ENCODE measurements around the gene BCL2L1. TPM values are rescaled to one million over a fixed set of nuclear protein-coding genes. Genes with fewer than 3 reads are reported as not detected.
A peak's percentile ranks its signal among the peaks of the same experiment; 100 is the strongest.

The BCL2L1 gene
- total RNA-seq, 1 experiment from 2014 or later, result 469 TPM

- DNase-seq, result peak; percentile 90 to 93
- Histone ChIP-seq H3K36me3 (ENCODE audit: control insufficient read depth, insufficient read depth, low read length) (peaks cover 25% of the 10 kb centered on the region), H3K27me3 (replicated peaks; ENCODE audit: control insufficient read depth, insufficient read depth, low read length) (no peaks in the 10 kb centered on the region), H3K4me3 (ENCODE audit: low read depth, low read length) (no peak overlapping the region), H3K9me3 (no peaks in the 10 kb centered on the region), H3K4me1 (peaks cover 92% of the 10 kb centered on the region)
- POLR2A ChIA-PET, result interaction anchor here (0.6 to 3.4 kb wide), 8 partner anchors 11 to 102 kb away, joined by 3 to 178 read pairs (median 4); partner anchors contain the start of genes BCL2L1 and ID1
- no peak for TF ChIP-seq CTCF (IDR thresholded peaks at IDR 0.05; ENCODE audit: insufficient read depth in 1 of 2, low read depth in 1 of 2, low read length in 1 of 2, severe bottlenecking in 1 of 2, unreplicated experiment in 1 of 2)
- no TSS peak for BruUV-seq (replicated peaks)
- Mint-ChIP-seq H3K27ac (ENCODE audit: unreplicated experiment) (peak overlapping the region; percentile 98), H3K36me3 (ENCODE audit: insufficient read depth, unreplicated experiment) (peaks cover 100% of the 10 kb centered on the region), H3K27me3 (ENCODE audit: insufficient read depth, unreplicated experiment) (no peaks in the 10 kb centered on the region), H3K4me3 (ENCODE audit: unreplicated experiment) (peak overlapping the region; percentile 51), H3K9me3 (ENCODE audit: unreplicated experiment) (no peaks in the 10 kb centered on the region), H3K4me1 (ENCODE audit: low read depth, unreplicated experiment) (peaks cover 71% of the 10 kb centered on the region)
- intact Hi-C loops (cut with micrococcal nuclease; ENCODE audit: unreplicated experiment), result no loop called here
- CTCF ChIA-PET, result interaction anchor here (0.5 to 4.3 kb wide), 12 partner anchors 11 to 192 kb away, joined by 3 to 72 read pairs (median 4); partner anchors contain the start of genes BCL2L1 and HM13
Observed at GRCh38 chr20:31706607-31707257, 15.9 kb downstream of the BCL2L1 start.

GRCh38 chr20:31705598-31706597, 16.8 kb downstream of the BCL2L1 start:
- no peaks in the 10 kb centered on the region for H3K27me3 ChIP-seq (replicated peaks; ENCODE audit: control insufficient read depth, insufficient read depth, low read length)
- H3K27me3 Mint-ChIP-seq (ENCODE audit: insufficient read depth, unreplicated experiment), result no peaks in the 10 kb centered on the region
- CTCF ChIA-PET, result interaction anchor here (0.5 to 4.3 kb wide), 9 partner anchors 10 to 191 kb away, joined by 4 to 72 read pairs (median 4); partner anchors contain the start of genes BCL2L1 and HM13
- TF ChIP-seq CTCF (IDR thresholded peaks at IDR 0.05; ENCODE audit: insufficient read depth in 1 of 2, low read depth in 1 of 2, low read length in 1 of 2, severe bottlenecking in 1 of 2, unreplicated experiment in 1 of 2), result no peak
- H3K4me1 ChIP-seq, result peaks cover 91% of the 10 kb centered on the region
- peak overlapping the region; percentile 98 for H3K27ac Mint-ChIP-seq (ENCODE audit: unreplicated experiment)
- TSS peak; percentile 42 for BruUV-seq (replicated peaks)
- POLR2A ChIA-PET, result interaction anchor here (0.6 to 3.4 kb wide), 11 partner anchors 10 to 101 kb away, joined by 3 to 178 read pairs (median 4); partner anchors contain the start of genes BCL2L1 and ID1
- H3K9me3 Mint-ChIP-seq (ENCODE audit: unreplicated experiment), result no peaks in the 10 kb centered on the region
- no peaks in the 10 kb centered on the region for H3K9me3 ChIP-seq
- H3K4me3 ChIP-seq (ENCODE audit: low read depth, low read length), result no peak overlapping the region
- H3K36me3 Mint-ChIP-seq (ENCODE audit: insufficient read depth, unreplicated experiment), result peaks cover 100% of the 10 kb centered on the region
- peak in 1 of 2 experiments; percentile 66 for DNase-seq
- intact Hi-C loops (cut with micrococcal nuclease; ENCODE audit: unreplicated experiment), result no loop called here
- H3K4me3 Mint-ChIP-seq (ENCODE audit: unreplicated experiment), result peak overlapping the region; percentile 51
- H3K4me1 Mint-ChIP-seq (ENCODE audit: low read depth, unreplicated experiment), result peaks cover 71% of the 10 kb centered on the region
- H3K36me3 ChIP-seq (ENCODE audit: control insufficient read depth, insufficient read depth, low read length), result peaks cover 21% of the 10 kb centered on the region

- Histone ChIP-seq H3K4me3 (ENCODE audit: low read depth, low read length) (no peak overlapping the region), H3K4me1 (peaks cover 90% of the 10 kb centered on the region), H3K36me3 (ENCODE audit: control insufficient read depth, insufficient read depth, low read length) (peaks cover 17% of the 10 kb centered on the region), H3K9me3 (no peaks in the 10 kb centered on the region), H3K27me3 (replicated peaks; ENCODE audit: control insufficient read depth, insufficient read depth, low read length) (no peaks in the 10 kb centered on the region)
- intact Hi-C loops (cut with micrococcal nuclease; ENCODE audit: unreplicated experiment), result no loop called here
- no peaks in the 10 kb centered on the region for H3K9me3 Mint-ChIP-seq (ENCODE audit: unreplicated experiment)
- CTCF ChIA-PET, result interaction anchor here (0.6 to 4.3 kb wide), 13 partner anchors 8 to 202 kb away, joined by 3 to 72 read pairs (median 8); partner anchors contain the start of gene BCL2L1
- no peaks in the 10 kb centered on the region for H3K27me3 Mint-ChIP-seq (ENCODE audit: insufficient read depth, unreplicated experiment)
- peaks cover 73% of the 10 kb centered on the region for H3K4me1 Mint-ChIP-seq (ENCODE audit: low read depth, unreplicated experiment)
- DNase-seq, result no peak
- BruUV-seq (replicated peaks), result TSS peak; percentile 97
- POLR2A ChIA-PET, result interaction anchor here (0.7 to 3.4 kb wide), 14 partner anchors 8 to 132 kb away, joined by 3 to 178 read pairs (median 13); partner anchors contain the start of genes BCL2L1 and ID1
- peak overlapping the region; percentile 48 for H3K4me3 Mint-ChIP-seq (ENCODE audit: unreplicated experiment)
- peaks cover 100% of the 10 kb centered on the region for H3K36me3 Mint-ChIP-seq (ENCODE audit: insufficient read depth, unreplicated experiment)
- no peak for TF ChIP-seq CTCF (IDR thresholded peaks at IDR 0.05; ENCODE audit: insufficient read depth in 1 of 2, low read depth in 1 of 2, low read length in 1 of 2, severe bottlenecking in 1 of 2, unreplicated experiment in 1 of 2)
- peak overlapping the region; percentile 98 for H3K27ac Mint-ChIP-seq (ENCODE audit: unreplicated experiment)
Observed at GRCh38 chr20:31705191-31705590, 17.5 kb downstream of the BCL2L1 start.

Data from Caco-2 (cell line).